Prostate gland (tissue), 2 donors: ENCODE results near the gene NDUFV1. TPM values are rescaled to one million over a fixed set of nuclear protein-coding genes. Genes with fewer than 3 reads are reported as not detected.
A peak's percentile ranks its signal among the peaks of the same experiment; 100 is the strongest.

Experiments used
- DNase-seq: peaks from one replicate; pipeline ENCODE4 v3.0.0-alpha.2; 2019; ENCODE audit warnings: low spot score
- H3K27ac ChIP-seq, 2 donors: fragments of 200-600 bp; sonication (generic); 2 replicates each; pipeline ENCODE4 v1.5.1; 2017 to 2019
- H3K27me3 ChIP-seq: fragments of 200-600 bp; sonication (generic); replicated peaks from 2 replicates; pipeline ENCODE4 v1.5.1; 2019; ENCODE audit not compliant: insufficient read depth
- H3K36me3 ChIP-seq, 2 donors: fragments of 200-600 bp; sonication (generic); 1 replicate in 1 of 2; 2 replicates in 1 of 2; pipeline versions ENCODE4 v1.5.1 to v1.8.1; 2017 to 2019
- H3K4me1 ChIP-seq: fragments of 200-600 bp; sonication (generic); replicated peaks from 2 replicates; pipeline ENCODE4 v1.5.1; 2019
- H3K4me3 ChIP-seq, 2 donors: fragments of 200-600 bp; sonication (generic); 2 replicates each; pipeline ENCODE4 v1.5.1; 2017 to 2019
- H3K9me3 ChIP-seq: fragments of 200-600 bp; sonication (generic); 2 replicates; pipeline ENCODE4 v1.5.1; 2017
- POLR2A ChIP-seq: fragments of 450-650 bp; IDR thresholded peaks from one replicate; pipeline ENCODE4 v1.6.1; 2016; ENCODE audit warnings: antibody characterized with exemption, mild to moderate bottlenecking
- POLR2AphosphoS5 ChIP-seq: sonication (generic); formaldehyde crosslinking; IDR thresholded peaks from one replicate; pipeline ENCODE4 v1.6.1; 2017; ENCODE audit warnings: antibody characterized with exemption
- WGBS: methylation state at CpG from one replicate; pipeline ENCODE4 v1.1.5; 2018; 5-methylcytosine and 5-hydroxymethylcytosine counted together
- intact Hi-C: fragments of 100-400 bp; cut with DNase I; formaldehyde crosslinking; loops from one replicate; pipeline ENCODE4 v1.14.2; 2022
- total RNA-seq, 2 donors: library from RNA; depleted of rRNA; stranded (reverse); fragments of >200 nt; gene quantifications; one replicate each; pipeline ENCODE4 v1.1.0, GENCODE V29; 2016
- TF ChIP-seq, protein P1 (sequence below), 4 experiments: fragments of 200-600 bp in 2 of 4; fragments of 450-650 bp in 2 of 4; sonication (generic) in 2 of 4; IDR thresholded peaks; 1 replicate in 3 of 4; 2 replicates in 1 of 4; pipeline ENCODE4 v1.5.1; 2016 to 2019; ENCODE audit warnings: antibody characterized with exemption in 4 of 4, mild to moderate bottlenecking in 2 of 4, moderate library complexity in 2 of 4

The NDUFV1 gene
- total RNA-seq, 2 donors from 2014 or later: 190 to 260 TPM

DNA sequence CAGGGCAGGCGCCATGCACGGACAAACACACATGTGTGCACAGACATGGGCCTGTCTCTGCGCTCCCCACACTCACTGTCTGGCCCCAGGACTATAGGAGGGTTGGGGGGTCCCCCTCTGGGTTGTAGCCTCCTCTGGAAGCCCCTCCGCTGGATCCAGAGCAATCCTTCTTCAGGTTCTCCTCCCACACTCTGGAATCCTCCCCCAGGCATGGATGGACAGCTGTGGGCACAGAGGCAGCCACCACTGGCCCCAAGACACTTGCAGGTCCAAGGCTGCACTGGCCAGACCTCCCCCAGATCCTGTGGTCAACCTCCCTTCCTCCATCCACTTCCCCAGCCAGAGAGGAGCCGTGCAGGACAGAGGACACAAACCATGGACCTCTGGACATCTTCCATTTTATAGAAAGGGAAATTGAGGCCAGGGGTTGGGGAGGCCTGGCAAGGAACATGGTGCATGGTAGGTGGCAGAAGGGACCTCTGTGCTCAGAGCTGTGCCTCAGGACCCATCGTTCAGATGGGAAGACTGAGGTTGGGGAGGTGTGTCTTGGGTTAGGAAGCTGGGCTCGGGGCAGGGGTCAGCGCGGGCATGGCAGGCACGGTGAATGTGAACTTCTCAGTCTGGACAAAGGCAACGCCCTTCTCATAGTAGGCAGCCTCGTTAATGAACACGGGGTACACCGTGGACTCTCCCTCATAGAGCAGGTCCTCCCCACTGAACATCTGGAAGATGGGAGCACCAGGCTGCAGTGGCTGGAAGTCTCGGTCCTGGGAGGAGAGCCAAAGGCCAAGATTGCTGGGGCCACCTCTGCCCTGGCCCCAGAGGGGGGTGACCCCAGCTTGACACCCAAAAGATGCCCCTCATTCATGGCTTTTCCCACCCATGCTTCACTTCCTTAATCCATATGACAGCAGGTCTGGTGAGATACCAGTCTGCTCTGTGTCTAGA is 35.7 kb downstream of the NDUFV1 start:
- Histone ChIP-seq H3K36me3 (no peaks in the 10 kb centered on the region), H3K9me3 (no peaks in the 10 kb centered on the region), H3K27me3 (no peaks in the 10 kb centered on the region), H3K4me3 (no peak overlapping the region), H3K27ac (no peak overlapping the region), H3K4me1 (no peaks in the 10 kb centered on the region)
- no peak for DNase-seq
- intact Hi-C loops: no loop called here
- WGBS: 90% methylated on average over 15 of the region's 15 CpGs
- TF ChIP-seq, protein P1, sequence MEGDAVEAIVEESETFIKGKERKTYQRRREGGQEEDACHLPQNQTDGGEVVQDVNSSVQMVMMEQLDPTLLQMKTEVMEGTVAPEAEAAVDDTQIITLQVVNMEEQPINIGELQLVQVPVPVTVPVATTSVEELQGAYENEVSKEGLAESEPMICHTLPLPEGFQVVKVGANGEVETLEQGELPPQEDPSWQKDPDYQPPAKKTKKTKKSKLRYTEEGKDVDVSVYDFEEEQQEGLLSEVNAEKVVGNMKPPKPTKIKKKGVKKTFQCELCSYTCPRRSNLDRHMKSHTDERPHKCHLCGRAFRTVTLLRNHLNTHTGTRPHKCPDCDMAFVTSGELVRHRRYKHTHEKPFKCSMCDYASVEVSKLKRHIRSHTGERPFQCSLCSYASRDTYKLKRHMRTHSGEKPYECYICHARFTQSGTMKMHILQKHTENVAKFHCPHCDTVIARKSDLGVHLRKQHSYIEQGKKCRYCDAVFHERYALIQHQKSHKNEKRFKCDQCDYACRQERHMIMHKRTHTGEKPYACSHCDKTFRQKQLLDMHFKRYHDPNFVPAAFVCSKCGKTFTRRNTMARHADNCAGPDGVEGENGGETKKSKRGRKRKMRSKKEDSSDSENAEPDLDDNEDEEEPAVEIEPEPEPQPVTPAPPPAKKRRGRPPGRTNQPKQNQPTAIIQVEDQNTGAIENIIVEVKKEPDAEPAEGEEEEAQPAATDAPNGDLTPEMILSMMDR (IDR thresholded peaks at IDR 0.05): no peak
- no peak for TF ChIP-seq POLR2AphosphoS5
- no peak for TF ChIP-seq POLR2A

DNA sequence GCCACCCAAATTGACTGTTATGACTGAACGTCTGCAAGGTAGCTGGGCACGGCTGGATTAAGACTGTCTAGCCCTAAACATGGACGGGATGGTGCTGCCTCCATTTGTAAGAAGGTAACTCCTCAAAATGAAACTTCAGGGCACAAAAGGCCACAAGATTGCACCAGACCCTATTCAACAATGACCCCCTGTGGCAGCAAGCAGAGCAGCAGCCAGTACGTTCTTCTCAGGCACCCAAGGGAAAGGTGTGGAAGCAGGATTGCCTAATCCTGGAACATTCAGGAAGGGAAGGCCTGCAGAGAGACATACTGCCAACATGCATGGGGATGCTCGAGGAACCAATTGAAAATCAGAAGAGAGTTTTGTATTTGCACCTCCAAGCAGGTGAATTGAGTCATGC is 37.3 kb downstream of the NDUFV1 start:
- TF ChIP-seq POLR2A (no peak), POLR2AphosphoS5 (no peak)
- TF ChIP-seq, protein P1 (IDR thresholded peaks at IDR 0.05): peak in 1 of 4 experiments; percentile 6
- Histone ChIP-seq H3K36me3 (no peaks in the 10 kb centered on the region), H3K27ac (no peak overlapping the region), H3K4me3 (no peak overlapping the region), H3K27me3 (no peaks in the 10 kb centered on the region), H3K9me3 (no peaks in the 10 kb centered on the region), H3K4me1 (no peaks in the 10 kb centered on the region)
- WGBS: 91% methylated on average over 5 of the region's 5 CpGs
- no peak for DNase-seq
- intact Hi-C loops: no loop called here

DNA sequence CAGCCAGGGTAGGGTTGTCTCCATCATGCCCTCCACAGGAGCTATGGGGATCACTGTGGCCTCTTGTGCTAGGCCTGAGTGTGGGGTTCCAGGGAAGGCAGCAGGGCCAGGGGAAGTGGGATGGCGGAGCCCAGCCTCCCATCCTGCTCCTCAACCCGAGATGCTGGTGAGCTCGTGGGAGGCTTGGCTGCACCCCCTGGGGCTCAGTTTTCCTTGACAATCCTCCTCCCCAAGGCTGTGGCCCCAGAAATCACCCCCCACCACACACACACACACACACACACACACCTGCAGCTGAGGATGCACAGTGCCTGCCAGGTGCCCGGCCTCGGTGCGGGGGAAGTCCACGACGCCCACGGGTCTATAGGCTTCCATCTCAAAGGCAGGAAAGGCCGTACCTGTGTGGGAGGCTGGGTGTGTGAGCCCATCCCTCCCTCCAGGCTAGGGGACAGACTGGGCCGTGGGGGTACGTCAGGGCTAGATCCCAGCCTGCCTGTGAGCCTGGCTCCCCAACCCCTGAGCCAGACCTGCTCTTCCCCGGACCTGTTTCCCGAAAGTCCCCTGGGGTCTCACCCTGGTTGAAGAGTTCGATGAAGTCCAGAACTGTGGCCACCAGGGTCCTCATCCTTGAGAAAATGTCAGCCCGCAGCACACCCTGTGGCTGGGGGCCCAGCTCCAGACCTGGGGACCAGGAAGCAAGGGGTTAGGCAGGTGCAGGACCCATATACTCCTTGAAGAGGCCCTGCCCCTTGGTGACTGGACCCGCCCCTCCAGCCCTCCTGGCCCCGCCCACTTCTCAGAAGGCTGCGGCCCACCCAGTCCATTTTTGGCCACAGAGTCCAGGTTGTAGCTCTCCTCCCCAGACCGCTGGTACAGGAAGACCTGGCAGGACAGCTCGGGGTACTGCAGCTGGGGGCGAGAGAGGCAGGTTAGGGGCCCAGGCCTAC is 38.0 kb downstream of the NDUFV1 start:
- H3K27ac ChIP-seq: no peak overlapping the region
- DNase-seq: no peak
- H3K36me3 ChIP-seq: no peaks in the 10 kb centered on the region
- no peaks in the 10 kb centered on the region for H3K4me1 ChIP-seq
- H3K4me3 ChIP-seq: no peak overlapping the region
- intact Hi-C loops: no loop called here
- TF ChIP-seq POLR2AphosphoS5 (no peak), POLR2A (no peak)
- TF ChIP-seq, protein P1 (IDR thresholded peaks at IDR 0.05): no peak
- no peaks in the 10 kb centered on the region for H3K27me3 ChIP-seq
- H3K9me3 ChIP-seq: no peaks in the 10 kb centered on the region
- 90% methylated on average over 18 of the region's 22 CpGs for WGBS

DNA sequence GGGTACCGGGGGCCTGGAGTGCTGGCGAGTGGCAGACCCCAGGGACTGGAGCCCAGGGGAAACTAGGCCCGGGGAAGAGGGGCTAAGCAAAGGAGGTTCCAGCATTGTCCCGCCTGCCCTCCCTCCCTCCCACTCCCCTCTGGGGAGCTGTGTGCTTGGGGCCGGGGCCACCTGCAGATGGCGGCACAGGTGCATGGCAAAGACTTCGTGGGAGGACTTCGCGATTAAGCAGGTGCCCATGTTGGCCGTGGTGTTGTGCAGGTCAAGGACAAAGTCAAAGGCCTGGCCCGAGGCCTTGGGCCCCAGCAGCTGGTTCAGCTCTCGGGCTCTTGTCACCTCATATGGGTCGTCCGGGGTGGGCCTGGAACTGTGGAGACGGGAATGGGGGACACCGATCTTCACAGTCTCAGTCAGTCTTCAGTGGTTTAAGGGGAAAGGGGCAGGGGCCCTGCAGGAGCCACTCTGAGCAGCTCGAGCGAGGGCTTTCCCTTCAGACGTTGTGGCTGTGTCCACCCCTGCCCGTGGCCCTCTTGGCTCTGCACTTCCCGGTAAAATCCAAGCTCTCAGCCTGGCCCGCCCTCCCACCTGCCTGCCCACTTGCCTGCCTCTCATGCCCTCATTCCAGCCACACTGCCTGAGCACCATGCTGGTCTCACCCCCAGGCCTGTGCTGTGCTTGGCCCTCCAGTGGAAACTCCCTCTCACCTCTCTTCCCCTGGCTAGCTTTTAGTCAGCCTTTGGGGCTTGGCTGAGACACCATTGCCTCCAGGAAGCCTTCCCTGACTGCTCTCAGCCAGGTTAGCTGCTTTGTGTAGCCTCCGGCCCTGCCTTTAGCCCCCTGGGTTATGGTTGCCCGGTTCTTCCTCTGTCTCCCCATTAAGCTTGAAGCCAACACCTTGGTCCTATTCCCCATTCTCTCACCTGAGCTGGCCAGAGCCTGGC is 39.1 kb downstream of the NDUFV1 start:
- Histone ChIP-seq H3K27me3 (no peaks in the 10 kb centered on the region), H3K4me1 (no peaks in the 10 kb centered on the region), H3K9me3 (no peaks in the 10 kb centered on the region), H3K27ac (no peak overlapping the region), H3K36me3 (no peaks in the 10 kb centered on the region), H3K4me3 (no peak overlapping the region)
- DNase-seq: no peak
- 83% methylated on average over 24 of the region's 24 CpGs for WGBS
- intact Hi-C loops: no loop called here
- TF ChIP-seq, protein P1 (IDR thresholded peaks at IDR 0.05): no peak
- TF ChIP-seq POLR2A (no peak), POLR2AphosphoS5 (no peak)
